Ovary (tissue), 3 donors: Measurements from ENCODE around the gene CDK4.

ENCODE experiments used
- POLR2A ChIP-seq: fragments of 450-650 bp; IDR thresholded peaks from one replicate; pipeline ENCODE4 v1.6.1; 2017; ENCODE audit warnings: antibody characterized with exemption, mild to moderate bottlenecking, moderate library complexity
- TF ChIP-seq, protein P1 (sequence below), 3 donors: fragments of 450-650 bp in 2 of 3; fragments of 200-600 bp in 1 of 3; IDR thresholded peaks; one replicate each; pipeline versions ENCODE4 v1.5.1 to v1.8.0; 2016 to 2022; ENCODE audit warnings: antibody characterized with exemption in 3 of 3, mild to moderate bottlenecking in 1 of 3
- donor health status: DM: no; HTN: no; CAD: no.

DNA sequence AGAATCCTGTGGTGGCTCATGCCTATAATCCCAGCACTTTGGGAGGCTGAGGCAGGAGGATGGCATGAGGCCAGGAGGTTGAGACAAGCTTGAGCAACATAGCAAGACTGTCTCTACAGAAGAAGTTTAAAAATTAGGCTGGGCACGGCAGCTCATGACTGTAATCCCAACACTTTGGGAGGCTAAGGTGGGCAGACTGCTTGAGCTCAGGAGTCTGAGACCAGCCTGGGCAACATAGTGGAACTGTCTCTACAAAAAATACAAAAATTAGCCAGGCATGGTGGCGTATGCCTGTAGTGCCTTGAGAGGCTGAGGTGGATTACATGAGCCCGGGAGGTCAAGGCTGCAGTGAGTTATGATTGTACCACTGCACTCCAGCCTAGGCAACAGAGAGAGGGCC is 15.8 kb upstream of the CDK4 start:
- TF ChIP-seq, protein P1, sequence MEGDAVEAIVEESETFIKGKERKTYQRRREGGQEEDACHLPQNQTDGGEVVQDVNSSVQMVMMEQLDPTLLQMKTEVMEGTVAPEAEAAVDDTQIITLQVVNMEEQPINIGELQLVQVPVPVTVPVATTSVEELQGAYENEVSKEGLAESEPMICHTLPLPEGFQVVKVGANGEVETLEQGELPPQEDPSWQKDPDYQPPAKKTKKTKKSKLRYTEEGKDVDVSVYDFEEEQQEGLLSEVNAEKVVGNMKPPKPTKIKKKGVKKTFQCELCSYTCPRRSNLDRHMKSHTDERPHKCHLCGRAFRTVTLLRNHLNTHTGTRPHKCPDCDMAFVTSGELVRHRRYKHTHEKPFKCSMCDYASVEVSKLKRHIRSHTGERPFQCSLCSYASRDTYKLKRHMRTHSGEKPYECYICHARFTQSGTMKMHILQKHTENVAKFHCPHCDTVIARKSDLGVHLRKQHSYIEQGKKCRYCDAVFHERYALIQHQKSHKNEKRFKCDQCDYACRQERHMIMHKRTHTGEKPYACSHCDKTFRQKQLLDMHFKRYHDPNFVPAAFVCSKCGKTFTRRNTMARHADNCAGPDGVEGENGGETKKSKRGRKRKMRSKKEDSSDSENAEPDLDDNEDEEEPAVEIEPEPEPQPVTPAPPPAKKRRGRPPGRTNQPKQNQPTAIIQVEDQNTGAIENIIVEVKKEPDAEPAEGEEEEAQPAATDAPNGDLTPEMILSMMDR (IDR thresholded peaks at IDR 0.05) = no peak
- no peak for TF ChIP-seq POLR2A
